Spleen (tissue), 7 donors: ENCODE data around the gene UBL4A.

ENCODE experiments used
- CTCF ChIP-seq, 11 experiments: fragments of 200-600 bp in 7 of 11; fragments of 450-650 bp in 4 of 11; sonication (generic) in 4 of 11; IDR thresholded peaks in 8 of 11; conservative IDR thresholded peaks in 3 of 11; 1 replicate in 7 of 11; 2 replicates in 4 of 11; pipeline versions ENCODE4 v1.4.0 to v1.8.0; 2016 to 2021; ENCODE audit warnings: antibody characterized with exemption in 11 of 11, inconsistent platforms in 4 of 11, mild to moderate bottlenecking in 1 of 11
- POLR2A ChIP-seq, 3 donors: fragments of 450-650 bp; IDR thresholded peaks; one replicate each; pipeline ENCODE4 v1.5.1; 2017; ENCODE audit warnings: antibody characterized with exemption in 3 of 3, mild to moderate bottlenecking in 1 of 3
- POLR2AphosphoS5 ChIP-seq, 3 donors: sonication (generic); formaldehyde crosslinking; IDR thresholded peaks; one replicate each; pipeline ENCODE4 v1.5.1; 2017; ENCODE audit warnings: antibody characterized with exemption in 3 of 3
- donor health status: DM: no; HTN: no; CAD: no; lungs with moderate emphysema.
- donor health status: DM: no; HTN: no; CAD: no.
- donor health status: DM: no; HTN: no; CAD: no.

DNA sequence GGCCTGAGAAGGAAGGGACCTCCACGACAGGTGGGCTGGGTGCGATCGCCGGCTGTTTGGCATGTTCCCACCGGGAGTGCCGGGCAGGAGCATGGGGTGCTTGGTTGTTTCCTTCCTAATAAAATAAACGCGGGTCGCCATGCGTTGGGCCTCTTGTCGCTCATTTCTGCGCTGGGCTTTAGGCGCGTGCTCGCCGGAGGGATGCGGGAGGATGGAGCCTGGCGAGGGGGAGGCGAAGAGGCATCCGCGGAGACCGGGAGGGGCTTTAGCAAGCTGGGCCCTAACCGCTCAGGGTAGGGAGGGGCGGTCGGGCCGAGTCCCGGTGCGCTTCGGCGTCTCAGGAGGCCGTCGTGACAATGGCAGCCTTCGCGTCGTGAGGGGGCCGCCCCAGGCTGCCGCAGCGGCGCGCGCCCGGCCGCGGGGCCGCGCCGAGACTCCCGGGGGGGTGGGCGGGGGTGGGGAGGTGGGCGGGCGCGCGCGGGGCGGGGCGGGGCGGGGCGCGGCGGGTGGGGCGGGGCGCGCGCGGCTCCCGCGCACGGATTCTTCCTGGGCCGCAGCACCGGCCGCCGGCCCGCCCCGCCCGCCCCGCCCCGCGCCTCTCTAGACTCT is 49.9 kb downstream of the UBL4A start:
- TF ChIP-seq POLR2A (IDR thresholded peaks at IDR 0.05), result no peak
- TF ChIP-seq CTCF (IDR thresholded peaks at IDR 0.05 in 8 of 11, conservative IDR thresholded peaks at IDR 0.05 in 3 of 11), result no peak
- TF ChIP-seq POLR2AphosphoS5 (IDR thresholded peaks at IDR 0.05), result peak in 2 of 3 donors; percentile 22 to 62
